Kidney (tissue), 14 donors: ENCODE measurements around the gene LEFTY1. TPM values are rescaled to one million over a fixed set of nuclear protein-coding genes. Genes with fewer than 3 reads are reported as not detected.

Experiments
- DNase-seq, 5 donors: peaks; one replicate each; pipeline ENCODE4 v3.0.0-alpha.2; 2013 to 2020
- FAIRE-seq: peaks from 2 replicates; lab custom pipeline; 2012; peaks lifted over from hg19 to GRCh38; lab: Jason Lieb, UNC
- H3K27ac ChIP-seq, 2 donors: one replicate each; pipeline ENCODE4 v1.7.0; 2013; ENCODE audit warnings: low read depth in 2 of 2, low read length in 2 of 2, inconsistent platforms in 1 of 2
- H3K27me3 ChIP-seq: one replicate; pipeline ENCODE4 v1.7.1; 2013; ENCODE audit warnings: low read length, inconsistent platforms; ENCODE audit not compliant: control insufficient read depth, insufficient read depth
- H3K36me3 ChIP-seq, 3 donors: one replicate each; pipeline versions ENCODE4 v1.7.0 to v1.7.1; 2013; ENCODE audit warnings: low read length in 3 of 3, control low read depth in 1 of 3, inconsistent platforms in 1 of 3; ENCODE audit not compliant: insufficient read depth in 3 of 3, control insufficient read depth in 2 of 3
- H3K4me1 ChIP-seq, 3 donors: one replicate each; pipeline versions ENCODE4 v1.7.0 to v1.7.1; 2013; ENCODE audit warnings: low read length in 3 of 3, inconsistent platforms in 1 of 3, low read depth in 1 of 3; ENCODE audit not compliant: control insufficient read depth in 2 of 3, insufficient read depth in 2 of 3
- H3K4me3 ChIP-seq, 3 donors: one replicate each; pipeline versions ENCODE4 v1.7.0 to v1.8.1; 2013; ENCODE audit warnings: low read length in 3 of 3, control low read depth in 1 of 3, inconsistent platforms in 1 of 3
- H3K9ac ChIP-seq, 3 donors: one replicate each; pipeline versions ENCODE4 v1.7.0 to v1.7.1; 2013; ENCODE audit warnings: low read length in 3 of 3, control low read depth in 1 of 3, inconsistent platforms in 1 of 3
- H3K9me3 ChIP-seq, 3 donors: one replicate each; pipeline versions ENCODE4 v1.7.0 to v1.7.1; 2013; ENCODE audit warnings: low read length in 3 of 3, control low read depth in 1 of 3, inconsistent platforms in 1 of 3; ENCODE audit not compliant: control insufficient read depth in 2 of 3, insufficient read depth in 1 of 3
- CTCF ChIP-seq: IDR thresholded peaks from 3 replicates; pipeline ENCODE4 v1.5.1; 2012; ENCODE audit warnings: mild to moderate bottlenecking, moderate library complexity, borderline replicate concordance; ENCODE audit not compliant: insufficient read depth; ENCODE audit errors: extremely low read depth
- intact Hi-C: fragments of 100-400 bp; cut with DNase I; formaldehyde crosslinking; loops from one replicate; pipeline ENCODE4 v1.11.1; 2022
- polyA plus RNA-seq: library from polyadenylated mRNA; stranded (reverse); fragments of 350-450 nt; fragmentation: Illumina TruSeq; extraction: RNeasy Lipid Tissue Mini Kit (QIAGEN cat#74804); gene quantifications from one replicate; pipeline ENCODE4 v1.2.3, GENCODE V29; 2014; ENCODE audit warnings: low read depth, low replicate concordance; ENCODE audit not compliant: insufficient read depth
- total RNA-seq: library from RNA; stranded (reverse); fragmentation: NEBNext Ultra II Directional; extraction: Animal tissue kit (Norgen Biotek cat#: 25700); gene quantifications from one replicate; pipeline ENCODE4 v1.2.1, GENCODE V29; 2021
- donor health status: control.
- donor health status: control.
- donor health status: control.
- donor health status: control.
- donor health status: control.
- donor health status: DM: yes; HTN: yes; CAD: no.
- donor health status: Normal renal cell carcinoma (clear cell type).

LEFTY1 gene
- total and polyA plus RNA-seq, 2 donors from 2014 or later = 0.41 to 8.6 TPM

- DNase-seq (peak in 1 of 5 donors; percentile 7), FAIRE-seq (no peak)
- Histone ChIP-seq H3K36me3 (no peaks in the 10 kb centered on the region), H3K27me3 (no peaks in the 10 kb centered on the region), H3K4me3 (no peak overlapping the region), H3K9me3 (no peaks in the 10 kb centered on the region), H3K9ac (no peak overlapping the region), H3K4me1 (peaks cover 0 to 3% (median 0%) of the 10 kb centered on the region in 3 donors), H3K27ac (no peak overlapping the region)
- intact Hi-C loops = no loop called here
- no peak for TF ChIP-seq CTCF
These were observed 19.8 kb upstream of the LEFTY1 start for GRCh38 chr1:225908773-225909172.

GRCh38 chr1:225908013-225908640, 19.2 kb upstream of the LEFTY1 start:
- H3K27me3 ChIP-seq = no peaks in the 10 kb centered on the region
- no peaks in the 10 kb centered on the region for H3K9me3 ChIP-seq
- no peak overlapping the region for H3K9ac ChIP-seq
- DNase-seq = peak in 1 of 5 donors; percentile 20
- H3K4me1 ChIP-seq = peaks cover 0 to 3% (median 0%) of the 10 kb centered on the region in 3 donors
- no peak for TF ChIP-seq CTCF
- H3K27ac ChIP-seq = no peak overlapping the region
- H3K36me3 ChIP-seq = no peaks in the 10 kb centered on the region
- intact Hi-C loops = no loop called here
- no peak for FAIRE-seq
- H3K4me3 ChIP-seq = no peak overlapping the region

GRCh38 chr1:225907341-225907740, 18.4 kb upstream of the LEFTY1 start:
- no peak overlapping the region for H3K9ac ChIP-seq

More at GRCh38 chr1:225907341-225907740, 18.4 kb upstream of the LEFTY1 start:
- no peaks in the 10 kb centered on the region for H3K36me3 ChIP-seq
- no peaks in the 10 kb centered on the region for H3K27me3 ChIP-seq
- H3K27ac ChIP-seq = no peak overlapping the region
- H3K4me3 ChIP-seq = no peak overlapping the region
- peaks cover 0 to 3% (median 0%) of the 10 kb centered on the region in 3 donors for H3K4me1 ChIP-seq
- H3K9me3 ChIP-seq = no peaks in the 10 kb centered on the region
- DNase-seq = peak in 1 of 5 donors; percentile 47
- no peak for FAIRE-seq
- TF ChIP-seq CTCF = no peak
- intact Hi-C loops = no loop called here
